Activated naive CD8-positive, alpha-beta T cell (primary cell): Measurements from ENCODE around the gene TMEM150C.
"Not testable (repeated sequence)": the region's sequence is repeated elsewhere in the genome, so short reads cannot be mapped to it uniquely, and the experiment has no call there.

Experiments
- H3K27ac Mint-ChIP-seq: one replicate; pipeline ENCODE4 v1.8.0; 2021; ENCODE audit warnings: mixed read lengths
- H3K27me3 Mint-ChIP-seq: one replicate; pipeline ENCODE4 v1.8.0; 2021; ENCODE audit warnings: mixed read lengths
- H3K36me3 Mint-ChIP-seq: one replicate; pipeline ENCODE4 v1.8.0; 2021; ENCODE audit warnings: mixed read lengths
- H3K4me1 Mint-ChIP-seq: one replicate; pipeline ENCODE4 v1.8.0; 2021; ENCODE audit warnings: low read depth, mixed read lengths
- H3K4me3 Mint-ChIP-seq: one replicate; pipeline ENCODE4 v1.8.0; 2021; ENCODE audit warnings: mild to moderate bottlenecking, mixed read lengths
- H3K9me3 Mint-ChIP-seq: one replicate; pipeline ENCODE4 v1.8.0; 2021; ENCODE audit warnings: low read depth, mixed read lengths

TMEM150C gene

DNA sequence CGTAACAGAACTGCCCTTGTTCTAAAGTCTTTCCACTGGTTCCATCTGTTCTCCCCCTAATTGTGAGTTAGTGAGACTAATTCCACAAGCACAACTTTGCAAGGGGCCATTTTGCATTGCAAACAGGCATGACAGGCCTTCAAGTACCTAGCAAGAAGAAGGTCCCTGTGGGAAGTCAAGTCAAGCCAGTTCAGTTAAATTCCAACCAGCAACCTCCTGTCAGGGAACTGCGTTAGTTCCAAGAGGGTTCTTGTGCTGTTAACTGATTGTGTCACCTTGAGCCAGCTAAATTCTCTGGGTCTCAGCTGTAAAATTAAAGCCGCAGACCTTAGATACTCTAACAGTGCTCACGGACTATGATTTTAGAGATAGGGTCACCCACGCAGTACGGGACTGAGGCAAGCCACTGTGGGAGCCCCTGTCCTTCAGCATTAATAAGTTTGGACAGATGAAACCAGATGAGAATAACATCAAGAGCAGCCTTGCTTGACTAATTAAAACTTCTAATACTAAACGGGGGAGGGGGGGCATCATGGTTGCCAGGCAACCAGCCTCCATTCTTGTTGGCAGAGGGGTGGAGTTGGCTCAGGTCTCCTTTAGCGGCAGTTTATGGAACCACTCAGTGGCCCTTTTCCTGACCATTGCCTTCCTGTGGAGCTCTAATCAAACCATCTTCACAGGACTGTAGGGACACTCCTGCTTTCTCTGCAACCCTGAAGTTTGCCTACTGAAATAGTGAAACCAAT lies 24.1 kb upstream of the TMEM150C start:
- Mint-ChIP-seq H3K27ac (no peak overlapping the region), H3K9me3 (no peaks in the 10 kb centered on the region), H3K36me3 (no peaks in the 10 kb centered on the region), H3K4me3 (no peak overlapping the region), H3K4me1 (no peaks in the 10 kb centered on the region), H3K27me3 (peaks cover 5% of the 10 kb centered on the region)

DNA sequence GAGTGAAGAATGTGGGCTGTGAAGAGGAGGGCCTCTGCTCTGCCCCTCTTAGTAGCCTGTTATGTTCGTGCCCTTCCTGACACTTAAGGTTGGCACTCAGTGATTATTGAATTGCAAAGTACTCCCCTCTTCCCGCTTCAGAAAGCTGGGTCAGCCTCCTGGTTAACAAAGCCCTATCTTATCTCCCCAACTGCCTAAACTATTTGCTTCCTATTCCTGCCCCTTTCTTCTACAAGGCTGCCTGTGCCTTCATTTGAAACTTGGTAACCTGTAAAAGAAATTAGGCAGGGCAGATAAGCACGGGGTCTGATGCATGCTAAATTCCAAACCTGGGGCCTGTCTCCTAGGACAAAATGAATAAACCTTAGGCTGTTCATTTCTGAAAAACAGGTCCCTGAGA lies 23.1 kb upstream of the TMEM150C start:
- Mint-ChIP-seq H3K36me3 (no peaks in the 10 kb centered on the region), H3K27ac (no peak overlapping the region), H3K4me3 (no peak overlapping the region), H3K4me1 (no peaks in the 10 kb centered on the region), H3K9me3 (no peaks in the 10 kb centered on the region), H3K27me3 (peaks cover 5% of the 10 kb centered on the region)

DNA sequence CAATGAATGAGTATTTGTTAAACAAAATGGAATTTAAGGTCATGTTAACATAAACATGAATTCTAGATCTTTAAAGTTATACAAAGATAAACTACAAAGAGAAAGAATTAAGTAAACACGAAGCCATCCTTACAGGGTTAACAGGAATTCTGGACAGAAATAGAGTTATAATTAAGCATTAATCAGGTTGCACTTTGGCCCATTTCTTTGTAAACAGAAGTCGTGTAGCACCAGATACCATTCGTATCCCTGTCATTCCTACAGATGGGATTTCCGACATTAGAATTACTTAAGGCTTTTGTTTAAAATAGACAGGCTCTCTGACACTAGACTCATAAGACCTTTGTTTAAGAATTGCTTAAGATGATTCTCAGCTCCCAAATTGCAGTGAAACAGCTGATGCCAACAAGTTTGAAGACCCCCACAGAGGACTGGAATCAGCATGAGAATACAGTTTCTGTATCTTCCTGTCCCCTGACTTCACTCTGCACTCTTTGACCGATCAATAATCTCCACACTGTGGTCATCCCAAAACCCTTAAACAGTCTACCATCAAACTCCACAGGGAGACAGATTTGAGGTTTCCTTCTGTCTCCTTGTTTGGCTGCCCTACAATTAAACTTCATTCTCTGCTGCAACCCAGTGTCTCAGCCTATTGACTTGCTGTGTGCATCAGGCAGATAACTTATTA lies 22.3 kb upstream of the TMEM150C start:
- no peaks in the 10 kb centered on the region for H3K9me3 Mint-ChIP-seq
- H3K27ac Mint-ChIP-seq = no peak overlapping the region
- peaks cover 2% of the 10 kb centered on the region for H3K27me3 Mint-ChIP-seq
- H3K4me1 Mint-ChIP-seq = no peaks in the 10 kb centered on the region
- H3K4me3 Mint-ChIP-seq = no peak overlapping the region
- H3K36me3 Mint-ChIP-seq = no peaks in the 10 kb centered on the region

DNA sequence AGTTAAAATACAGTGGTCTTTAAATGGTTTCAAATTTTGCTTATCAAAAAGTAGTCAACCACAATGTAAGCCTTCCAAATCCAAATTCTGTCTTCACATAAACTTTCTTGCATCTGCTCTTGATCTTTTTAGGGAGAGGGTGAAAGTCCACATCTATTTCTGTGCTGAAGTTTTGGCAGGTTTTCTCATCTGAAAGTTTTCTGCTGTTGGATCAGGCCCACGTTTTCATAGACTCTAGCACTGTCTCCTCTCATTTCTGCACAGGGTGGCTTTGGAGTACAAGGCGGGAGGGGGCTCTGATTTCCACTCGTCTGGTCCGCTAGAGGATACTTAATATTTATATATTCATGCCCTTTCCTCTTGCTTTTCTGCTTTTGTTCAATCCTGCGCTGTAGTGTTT lies 18.1 kb upstream of the TMEM150C start:
- Mint-ChIP-seq H3K4me3 (no peak overlapping the region), H3K27ac (no peak overlapping the region), H3K9me3 (no peaks in the 10 kb centered on the region), H3K36me3 (no peaks in the 10 kb centered on the region), H3K4me1 (no peaks in the 10 kb centered on the region), H3K27me3 (peaks cover 4% of the 10 kb centered on the region)

DNA sequence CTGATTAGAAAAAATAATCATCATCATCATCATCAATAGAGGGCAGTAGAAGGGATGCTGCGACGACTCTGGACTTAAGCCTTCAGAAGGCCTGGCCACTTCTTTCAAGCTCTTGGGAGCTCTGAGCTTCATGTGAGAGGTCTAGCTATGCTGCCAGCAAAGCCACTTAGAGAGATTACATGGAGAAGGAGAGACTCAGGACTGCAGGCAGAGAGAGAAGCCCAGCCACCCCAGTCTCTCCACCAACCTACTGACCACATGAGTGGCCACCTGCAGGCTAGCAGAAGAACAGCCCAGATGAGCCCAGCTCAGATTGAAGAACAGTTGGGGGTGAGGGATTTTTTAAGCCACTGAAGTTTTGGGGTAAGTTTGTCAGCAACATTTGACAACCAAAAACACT lies 17.1 kb upstream of the TMEM150C start:
- H3K27me3 Mint-ChIP-seq = peaks cover 4% of the 10 kb centered on the region
- H3K27ac Mint-ChIP-seq = no peak overlapping the region
- no peaks in the 10 kb centered on the region for H3K36me3 Mint-ChIP-seq
- no peaks in the 10 kb centered on the region for H3K4me1 Mint-ChIP-seq
- no peak overlapping the region for H3K4me3 Mint-ChIP-seq
- no peaks in the 10 kb centered on the region for H3K9me3 Mint-ChIP-seq

DNA sequence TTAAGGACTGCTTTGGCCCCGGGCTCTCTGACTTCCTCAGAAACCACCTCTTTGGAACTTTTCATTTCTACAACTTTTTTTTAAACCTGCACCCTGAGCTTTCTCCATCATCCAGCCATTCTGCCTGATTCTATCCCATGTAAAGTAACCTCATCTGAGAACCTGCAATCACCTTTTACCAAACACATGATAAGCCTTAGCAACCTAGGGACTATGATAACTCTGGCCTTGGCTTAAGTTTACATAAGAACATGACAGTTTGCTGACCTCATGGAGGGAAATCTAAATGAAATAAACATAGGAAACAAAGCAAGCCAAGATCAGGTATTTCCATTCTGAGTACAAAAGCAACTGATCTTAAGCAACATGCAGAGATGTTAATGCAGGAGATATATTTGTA lies 15.7 kb upstream of the TMEM150C start:
- Mint-ChIP-seq H3K36me3 (no peaks in the 10 kb centered on the region), H3K27me3 (peaks cover 2% of the 10 kb centered on the region), H3K4me1 (no peaks in the 10 kb centered on the region), H3K4me3 (no peak overlapping the region), H3K9me3 (no peaks in the 10 kb centered on the region), H3K27ac (no peak overlapping the region)

DNA sequence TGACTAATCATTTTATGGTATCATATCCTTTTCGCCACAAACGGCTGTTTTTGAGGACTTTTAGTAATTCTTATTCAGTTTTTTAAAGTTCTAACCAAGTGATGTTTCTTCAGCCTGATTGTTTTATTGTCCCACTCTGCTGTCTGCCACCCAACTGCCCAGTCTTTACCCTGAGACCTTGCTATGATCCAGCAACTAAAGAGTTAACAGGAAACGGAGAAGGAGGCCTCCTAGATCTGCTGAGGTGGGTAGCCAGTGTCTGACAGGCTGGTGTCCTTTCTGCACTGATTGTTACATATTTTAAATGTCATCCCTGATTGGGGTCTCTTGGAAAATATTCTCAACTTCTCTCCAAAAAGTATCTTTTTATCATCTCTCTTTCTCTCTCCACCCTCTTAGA lies 7.9 kb upstream of the TMEM150C start:
- no peak overlapping the region for H3K27ac Mint-ChIP-seq
- H3K36me3 Mint-ChIP-seq = no peaks in the 10 kb centered on the region
- peaks cover 12% of the 10 kb centered on the region for H3K27me3 Mint-ChIP-seq
- H3K4me1 Mint-ChIP-seq = no peaks in the 10 kb centered on the region
- H3K9me3 Mint-ChIP-seq = no peaks in the 10 kb centered on the region
- no peak overlapping the region for H3K4me3 Mint-ChIP-seq

DNA sequence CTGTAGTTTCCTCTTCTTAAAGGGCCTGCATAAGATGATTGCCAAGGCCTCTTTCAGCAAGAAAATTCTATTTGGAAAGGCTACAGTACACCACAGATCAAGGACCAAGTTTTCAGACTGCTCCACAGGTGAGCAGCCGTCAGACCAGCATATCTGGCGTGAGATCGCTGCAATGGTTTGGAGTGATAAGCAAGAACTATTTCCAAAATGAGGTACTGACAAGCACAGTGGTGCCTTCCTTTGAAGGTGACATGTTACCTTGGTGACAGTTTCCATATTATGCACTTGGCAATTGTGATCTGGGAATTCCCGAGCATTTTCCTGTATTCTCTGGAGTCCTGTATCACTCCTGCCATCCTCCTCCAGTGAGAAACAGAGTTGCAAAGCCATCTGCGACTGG lies 7.3 kb upstream of the TMEM150C start:
- no peak overlapping the region for H3K4me3 Mint-ChIP-seq
- H3K36me3 Mint-ChIP-seq = no peaks in the 10 kb centered on the region
- H3K9me3 Mint-ChIP-seq = no peaks in the 10 kb centered on the region
- no peaks in the 10 kb centered on the region for H3K4me1 Mint-ChIP-seq
- peaks cover 13% of the 10 kb centered on the region for H3K27me3 Mint-ChIP-seq
- H3K27ac Mint-ChIP-seq = no peak overlapping the region

DNA sequence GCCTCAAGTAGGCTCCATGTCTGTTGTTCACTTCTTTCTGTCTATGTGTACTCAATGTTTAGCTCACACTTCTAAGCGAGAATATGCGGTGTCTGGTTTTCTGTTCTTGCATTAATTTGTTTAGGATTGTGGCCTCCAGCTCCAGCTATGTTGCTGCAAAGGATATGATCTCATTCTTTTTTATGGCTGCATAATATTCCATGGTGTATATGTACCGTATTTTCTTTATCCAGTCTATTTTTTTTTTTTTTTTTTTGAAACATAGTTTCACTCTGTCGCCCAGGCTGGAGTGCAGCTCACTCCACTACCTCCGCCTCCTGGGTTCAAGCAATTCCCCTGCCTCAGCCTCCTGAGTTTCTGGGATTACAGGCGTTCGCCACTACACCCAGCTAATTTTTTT lies 5.7 kb upstream of the TMEM150C start:
- Mint-ChIP-seq H3K27ac (no peak overlapping the region), H3K4me1 (peaks cover 2% of the 10 kb centered on the region)

DNA sequence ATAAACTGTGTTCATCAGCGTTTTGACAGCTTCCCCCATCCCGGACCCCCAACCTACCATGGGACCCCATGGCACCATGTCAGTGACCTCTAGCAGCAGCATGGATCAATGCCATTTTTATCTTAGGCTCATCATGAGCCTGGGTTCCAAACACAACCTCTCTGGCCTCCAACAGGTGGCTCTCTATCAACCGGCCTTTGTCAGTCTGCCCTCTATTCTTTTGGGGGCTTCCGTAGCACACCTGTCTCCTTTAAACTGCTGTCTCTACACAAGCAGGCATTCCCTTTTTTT lies 721 bp upstream of the TMEM150C start:
- H3K27me3 Mint-ChIP-seq = peaks cover 38% of the 10 kb centered on the region
- H3K4me1 Mint-ChIP-seq = peaks cover 12% of the 10 kb centered on the region
- H3K9me3 Mint-ChIP-seq = no peaks in the 10 kb centered on the region
- no peak overlapping the region for H3K27ac Mint-ChIP-seq
- H3K4me3 Mint-ChIP-seq = peak overlapping the region; percentile 86
- H3K36me3 Mint-ChIP-seq = no peaks in the 10 kb centered on the region

More for the DNA sequence above, 5.7 kb upstream of the TMEM150C start:
- peaks cover 22% of the 10 kb centered on the region for H3K27me3 Mint-ChIP-seq
- no peak overlapping the region for H3K4me3 Mint-ChIP-seq
- no peaks in the 10 kb centered on the region for H3K36me3 Mint-ChIP-seq
- no peaks in the 10 kb centered on the region for H3K9me3 Mint-ChIP-seq

DNA sequence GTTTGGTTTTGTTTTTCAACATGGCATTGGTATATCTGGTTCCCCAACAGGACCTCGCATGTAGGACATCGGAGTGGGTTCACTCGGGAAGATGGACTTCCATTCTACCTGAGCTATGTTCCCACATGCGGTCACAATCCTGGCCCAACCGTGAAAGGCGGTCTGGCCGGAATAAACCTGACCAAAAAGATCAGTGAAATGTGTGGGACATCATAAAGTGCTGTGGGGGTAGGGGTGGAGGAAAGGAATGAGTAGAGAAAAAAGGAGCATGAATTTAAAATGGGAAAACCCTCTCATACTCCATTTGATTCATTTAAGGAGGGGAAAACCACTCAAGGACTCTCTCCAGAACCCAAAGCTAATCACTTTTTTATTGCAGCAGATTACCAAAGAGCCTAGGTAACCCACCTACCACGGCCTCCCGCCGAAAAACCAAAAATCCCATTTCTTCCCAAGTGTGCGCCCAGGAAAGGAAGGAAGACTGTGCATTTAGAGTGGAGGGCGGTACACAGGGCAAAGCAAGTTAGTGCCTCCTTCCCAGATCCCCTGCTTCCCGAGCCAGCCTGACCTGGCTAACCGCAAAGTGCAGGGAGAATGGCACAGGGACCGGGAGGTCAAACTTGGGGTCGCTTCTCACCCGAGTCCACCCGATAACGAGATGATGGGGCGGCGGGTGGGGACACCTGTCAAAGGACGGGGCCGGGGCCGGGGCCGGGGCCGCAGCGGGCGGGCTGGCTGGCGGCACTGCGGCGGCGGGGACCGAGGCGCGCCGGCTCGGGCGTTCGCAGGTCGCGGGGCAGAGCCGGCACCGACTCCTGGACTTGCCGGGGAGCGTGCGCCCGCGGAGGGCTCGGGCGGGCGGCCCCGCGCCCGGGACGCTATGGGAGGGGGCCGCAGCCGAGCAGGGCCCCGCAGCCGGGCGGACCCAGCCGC lies 669 bp downstream of the TMEM150C start:
- H3K27ac Mint-ChIP-seq = no peak overlapping the region
- H3K4me1 Mint-ChIP-seq = peaks cover 12% of the 10 kb centered on the region
- H3K9me3 Mint-ChIP-seq = no peaks in the 10 kb centered on the region
- H3K27me3 Mint-ChIP-seq = peaks cover 43% of the 10 kb centered on the region
- no peaks in the 10 kb centered on the region for H3K36me3 Mint-ChIP-seq
- H3K4me3 Mint-ChIP-seq = peak overlapping the region; percentile 83

DNA sequence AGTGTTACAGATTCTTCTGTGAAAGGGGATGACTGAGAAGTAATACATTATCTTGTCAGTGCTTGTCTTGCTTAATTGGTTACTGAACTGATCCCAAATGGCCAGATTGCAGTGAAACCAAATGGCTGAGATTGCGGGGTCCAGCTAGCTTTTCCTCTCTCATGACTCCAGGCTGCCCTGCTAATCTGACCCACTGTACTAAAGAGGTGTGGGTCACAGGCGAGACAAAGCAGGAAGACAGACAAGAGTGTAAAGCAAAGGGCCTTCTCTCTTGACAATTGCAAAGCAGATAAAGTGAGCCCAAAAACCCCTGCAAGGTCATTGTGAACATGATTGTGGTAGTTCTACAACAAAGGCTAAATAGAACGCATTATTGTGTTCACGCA lies 2.1 kb downstream of the TMEM150C start:
- H3K9me3 Mint-ChIP-seq = no peaks in the 10 kb centered on the region
- H3K27ac Mint-ChIP-seq = no peak overlapping the region
- no peak overlapping the region for H3K4me3 Mint-ChIP-seq
- H3K27me3 Mint-ChIP-seq = peaks cover 42% of the 10 kb centered on the region
- H3K36me3 Mint-ChIP-seq = no peaks in the 10 kb centered on the region
- H3K4me1 Mint-ChIP-seq = peaks cover 12% of the 10 kb centered on the region

DNA sequence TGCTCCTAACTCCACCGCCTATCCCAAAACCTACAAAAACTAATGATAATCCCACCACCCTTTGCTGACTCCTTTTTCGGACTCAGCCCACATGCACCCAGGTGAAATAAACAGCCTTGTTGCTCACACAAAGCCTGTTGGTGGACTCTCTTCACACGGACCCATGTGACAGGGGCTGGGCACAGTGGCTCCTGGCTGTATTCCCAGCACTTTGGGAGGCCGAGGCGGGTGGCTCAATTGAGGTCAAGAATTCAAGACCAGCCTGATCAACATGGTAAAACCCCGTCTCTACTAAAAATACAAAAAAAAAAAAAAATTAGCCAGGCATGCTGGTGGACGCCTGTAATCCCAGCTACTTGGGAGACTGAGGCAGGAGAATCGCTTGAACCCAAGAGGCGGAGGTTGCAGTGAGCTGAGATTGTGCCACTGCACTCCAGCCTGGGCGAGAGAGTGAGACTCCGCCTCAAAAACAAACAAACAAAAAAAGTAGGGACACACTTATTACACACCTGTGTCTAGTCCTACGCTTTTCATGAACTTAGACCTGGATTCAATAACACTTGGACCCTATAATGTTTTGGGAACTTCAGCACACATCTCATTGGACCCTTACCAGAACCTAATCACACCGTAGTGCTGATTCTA lies 2.6 kb downstream of the TMEM150C start:
- H3K9me3 Mint-ChIP-seq, H3K4me3 Mint-ChIP-seq, H3K27ac Mint-ChIP-seq, H3K36me3 Mint-ChIP-seq: not testable (repeated sequence)
- Mint-ChIP-seq H3K27me3 (peaks cover 43% of the 10 kb centered on the region), H3K4me1 (peaks cover 12% of the 10 kb centered on the region)

DNA sequence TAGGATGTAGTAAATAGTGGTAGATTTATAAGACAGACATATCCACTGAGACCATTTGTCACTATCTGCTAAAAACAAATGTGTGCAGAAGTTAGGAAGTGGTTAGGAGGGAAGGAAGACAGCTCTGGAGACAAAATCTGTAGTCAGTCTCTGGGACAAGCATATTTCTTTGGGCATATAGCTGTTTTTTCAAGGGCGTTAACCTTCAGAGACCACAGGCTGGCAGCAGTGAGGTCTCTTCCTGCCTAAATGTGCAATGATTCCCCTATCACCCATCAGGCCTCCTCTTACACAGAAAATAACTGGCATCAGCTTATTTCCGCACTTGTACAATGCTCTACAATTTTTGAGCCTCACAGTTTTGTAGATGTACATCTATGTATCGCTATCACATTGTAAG lies 6.5 kb downstream of the TMEM150C start:
- Mint-ChIP-seq H3K27me3 (peaks cover 24% of the 10 kb centered on the region), H3K4me3 (no peak overlapping the region)

DNA sequence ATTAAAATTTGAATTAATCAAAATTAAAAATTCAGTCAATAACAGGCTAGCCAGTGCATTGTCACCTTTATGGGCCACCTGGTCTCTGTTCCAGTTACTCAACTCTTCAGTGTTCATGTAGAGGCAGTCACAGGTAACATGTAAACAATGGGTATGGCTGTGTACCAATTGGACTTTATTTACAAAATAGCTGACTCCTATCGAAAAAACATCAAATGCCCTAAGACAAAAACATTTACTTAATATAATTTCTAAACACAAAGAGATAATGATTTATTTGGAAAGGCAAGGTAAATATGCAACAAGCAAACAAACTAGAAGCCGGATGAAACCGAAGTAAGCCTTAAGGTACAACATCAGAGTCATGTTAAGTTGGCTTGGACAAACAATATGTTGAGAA lies 8.8 kb downstream of the TMEM150C start:
- peaks cover 15% of the 10 kb centered on the region for H3K27me3 Mint-ChIP-seq
- H3K9me3 Mint-ChIP-seq = no peaks in the 10 kb centered on the region
- H3K36me3 Mint-ChIP-seq = no peaks in the 10 kb centered on the region
- H3K4me3 Mint-ChIP-seq = no peak overlapping the region
- no peaks in the 10 kb centered on the region for H3K4me1 Mint-ChIP-seq
- H3K27ac Mint-ChIP-seq = no peak overlapping the region

More for the DNA sequence above, 6.5 kb downstream of the TMEM150C start:
- Mint-ChIP-seq H3K27ac (no peak overlapping the region), H3K36me3 (no peaks in the 10 kb centered on the region), H3K4me1 (no peaks in the 10 kb centered on the region), H3K9me3 (no peaks in the 10 kb centered on the region)
